ENCODE results near the gene MYH14. TPM values are rescaled to one million over a fixed set of nuclear protein-coding genes. Genes with fewer than 3 reads are reported as not detected.

MYH14 gene
- total and polyA plus RNA-seq, 2 of the 13 experiments (the other 11 are each of a cell fraction or from before 2014, with no cell fraction given) = 5.5 to 5.8 TPM

GRCh38 chr19:50330365-50331078 is 127.1 kb downstream of the MYH14 start (continued):
- TF ChIP-seq ATF3 (CRISPR knock-in tag; IDR thresholded peaks at IDR 0.05) (no peak), ATF7 (IDR thresholded peaks at IDR 0.05) (no peak), ATF7 (CRISPR knock-in tag; IDR thresholded peaks at IDR 0.05) (no peak), CENPX (CRISPR knock-in tag; IDR thresholded peaks at IDR 0.05) (no peak), ZBTB25 (CRISPR knock-in tag; IDR thresholded peaks at IDR 0.05) (no peak), ZNF589 (CRISPR knock-in tag; conservative IDR thresholded peaks at IDR 0.05) (no peak), MATR3 (CRISPR knock-in tag; IDR thresholded peaks at IDR 0.05) (no peak), NFE2 (CRISPR knock-in tag; IDR thresholded peaks at IDR 0.05) (no peak), ATF1 (CRISPR knock-in tag; IDR thresholded peaks at IDR 0.05) (no peak), ZNF451 (CRISPR knock-in tag; IDR thresholded peaks at IDR 0.05) (no peak), ZNF644 (CRISPR knock-in tag; IDR thresholded peaks at IDR 0.05; ENCODE audit: low read depth) (no peak), ZNF720 (CRISPR knock-in tag; IDR thresholded peaks at IDR 0.05) (no peak), SP4 (CRISPR knock-in tag; IDR thresholded peaks at IDR 0.05) (peak; percentile 86), ZNF12 (CRISPR knock-in tag; IDR thresholded peaks at IDR 0.05) (no peak), GABPA (IDR thresholded peaks at IDR 0.05; ENCODE audit: low read depth, low read length) (no peak), GABPA (CRISPR knock-in tag; IDR thresholded peaks at IDR 0.05; ENCODE audit: low read depth) (no peak), KAT8 (CRISPR knock-in tag; IDR thresholded peaks at IDR 0.05) (0 out of 2 replicates have a peak, but pooled peaks have one; percentile 14), NR3C1 (CRISPR knock-in tag; IDR thresholded peaks at IDR 0.05) (no peak), HOXD1 (CRISPR knock-in tag; IDR thresholded peaks at IDR 0.05) (no peak), SMARCC2 (IDR thresholded peaks at IDR 0.05) (no peak), ZNF839 (CRISPR knock-in tag; IDR thresholded peaks at IDR 0.05; ENCODE audit: borderline replicate concordance) (no peak)
- TF ChIP-seq, protein P1, sequence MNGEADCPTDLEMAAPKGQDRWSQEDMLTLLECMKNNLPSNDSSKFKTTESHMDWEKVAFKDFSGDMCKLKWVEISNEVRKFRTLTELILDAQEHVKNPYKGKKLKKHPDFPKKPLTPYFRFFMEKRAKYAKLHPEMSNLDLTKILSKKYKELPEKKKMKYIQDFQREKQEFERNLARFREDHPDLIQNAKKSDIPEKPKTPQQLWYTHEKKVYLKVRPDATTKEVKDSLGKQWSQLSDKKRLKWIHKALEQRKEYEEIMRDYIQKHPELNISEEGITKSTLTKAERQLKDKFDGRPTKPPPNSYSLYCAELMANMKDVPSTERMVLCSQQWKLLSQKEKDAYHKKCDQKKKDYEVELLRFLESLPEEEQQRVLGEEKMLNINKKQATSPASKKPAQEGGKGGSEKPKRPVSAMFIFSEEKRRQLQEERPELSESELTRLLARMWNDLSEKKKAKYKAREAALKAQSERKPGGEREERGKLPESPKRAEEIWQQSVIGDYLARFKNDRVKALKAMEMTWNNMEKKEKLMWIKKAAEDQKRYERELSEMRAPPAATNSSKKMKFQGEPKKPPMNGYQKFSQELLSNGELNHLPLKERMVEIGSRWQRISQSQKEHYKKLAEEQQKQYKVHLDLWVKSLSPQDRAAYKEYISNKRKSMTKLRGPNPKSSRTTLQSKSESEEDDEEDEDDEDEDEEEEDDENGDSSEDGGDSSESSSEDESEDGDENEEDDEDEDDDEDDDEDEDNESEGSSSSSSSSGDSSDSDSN (CRISPR knock-in tag; IDR thresholded peaks at IDR 0.05) = peak; percentile 10; the same call in 1 of the 2 replicates
- TF ChIP-seq, protein P2, sequence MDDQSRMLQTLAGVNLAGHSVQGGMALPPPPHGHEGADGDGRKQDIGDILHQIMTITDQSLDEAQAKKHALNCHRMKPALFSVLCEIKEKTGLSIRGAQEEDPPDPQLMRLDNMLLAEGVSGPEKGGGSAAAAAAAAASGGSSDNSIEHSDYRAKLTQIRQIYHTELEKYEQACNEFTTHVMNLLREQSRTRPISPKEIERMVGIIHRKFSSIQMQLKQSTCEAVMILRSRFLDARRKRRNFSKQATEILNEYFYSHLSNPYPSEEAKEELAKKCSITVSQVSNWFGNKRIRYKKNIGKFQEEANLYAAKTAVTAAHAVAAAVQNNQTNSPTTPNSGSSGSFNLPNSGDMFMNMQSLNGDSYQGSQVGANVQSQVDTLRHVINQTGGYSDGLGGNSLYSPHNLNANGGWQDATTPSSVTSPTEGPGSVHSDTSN (CRISPR knock-in tag; IDR thresholded peaks at IDR 0.05; ENCODE audit: borderline replicate concordance) = no peak
